ENCODE results near the gene LRRC10.

LRRC10 gene

GRCh38 chr12:69644511-69644910, 33.8 kb upstream of the LRRC10 start:
- Histone ChIP-seq H3K27me3 (ENCODE audit: insufficient read depth, poor library complexity, severe bottlenecking) (no peaks in the 10 kb centered on the region), H3K27ac (replicated peaks) (no peak overlapping the region), H3K4me3 (replicated peaks; ENCODE audit: insufficient read depth, low read length) (no peak overlapping the region)
- no peak for DNase-seq (ENCODE audit: low read depth in 1 of 2, low spot score in 1 of 2)
- TF ChIP-seq REST (IDR thresholded peaks at IDR 0.05; ENCODE audit: insufficient replicate concordance, low read depth): no peak
- no peak for TF ChIP-seq SPI1 (IDR thresholded peaks at IDR 0.05; ENCODE audit: borderline replicate concordance, low read depth)
- TF ChIP-seq, protein P1, sequence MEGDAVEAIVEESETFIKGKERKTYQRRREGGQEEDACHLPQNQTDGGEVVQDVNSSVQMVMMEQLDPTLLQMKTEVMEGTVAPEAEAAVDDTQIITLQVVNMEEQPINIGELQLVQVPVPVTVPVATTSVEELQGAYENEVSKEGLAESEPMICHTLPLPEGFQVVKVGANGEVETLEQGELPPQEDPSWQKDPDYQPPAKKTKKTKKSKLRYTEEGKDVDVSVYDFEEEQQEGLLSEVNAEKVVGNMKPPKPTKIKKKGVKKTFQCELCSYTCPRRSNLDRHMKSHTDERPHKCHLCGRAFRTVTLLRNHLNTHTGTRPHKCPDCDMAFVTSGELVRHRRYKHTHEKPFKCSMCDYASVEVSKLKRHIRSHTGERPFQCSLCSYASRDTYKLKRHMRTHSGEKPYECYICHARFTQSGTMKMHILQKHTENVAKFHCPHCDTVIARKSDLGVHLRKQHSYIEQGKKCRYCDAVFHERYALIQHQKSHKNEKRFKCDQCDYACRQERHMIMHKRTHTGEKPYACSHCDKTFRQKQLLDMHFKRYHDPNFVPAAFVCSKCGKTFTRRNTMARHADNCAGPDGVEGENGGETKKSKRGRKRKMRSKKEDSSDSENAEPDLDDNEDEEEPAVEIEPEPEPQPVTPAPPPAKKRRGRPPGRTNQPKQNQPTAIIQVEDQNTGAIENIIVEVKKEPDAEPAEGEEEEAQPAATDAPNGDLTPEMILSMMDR (IDR thresholded peaks at IDR 0.05; ENCODE audit: insufficient read depth, low read length): no peak
- no peak for TF ChIP-seq POLR2AphosphoS5 (IDR thresholded peaks at IDR 0.05; ENCODE audit: low read depth)
- no peak for TF ChIP-seq GABPA (IDR thresholded peaks at IDR 0.05; ENCODE audit: low read depth)

- no peak for TF ChIP-seq GABPA (IDR thresholded peaks at IDR 0.05; ENCODE audit: low read depth)
- TF ChIP-seq, protein P1 (IDR thresholded peaks at IDR 0.05; ENCODE audit: insufficient read depth, low read length): no peak
- no peak for TF ChIP-seq POLR2AphosphoS5 (IDR thresholded peaks at IDR 0.05; ENCODE audit: low read depth)
- TF ChIP-seq SPI1 (IDR thresholded peaks at IDR 0.05; ENCODE audit: borderline replicate concordance, low read depth): no peak
- no peak for TF ChIP-seq REST (IDR thresholded peaks at IDR 0.05; ENCODE audit: insufficient replicate concordance, low read depth)
- Histone ChIP-seq H3K4me3 (replicated peaks; ENCODE audit: insufficient read depth, low read length) (no peak overlapping the region), H3K27me3 (ENCODE audit: insufficient read depth, poor library complexity, severe bottlenecking) (no peaks in the 10 kb centered on the region), H3K27ac (replicated peaks) (no peak overlapping the region)
- DNase-seq (ENCODE audit: low read depth in 1 of 2, low spot score in 1 of 2): no peak
These were observed 31.8 kb upstream of the LRRC10 start for GRCh38 chr12:69642531-69642930.

GRCh38 chr12:69641546-69641945, 30.8 kb upstream of the LRRC10 start:
- H3K27ac ChIP-seq (replicated peaks): no peak overlapping the region
- DNase-seq (ENCODE audit: low read depth in 1 of 2, low spot score in 1 of 2): no peak
- no peak overlapping the region for H3K4me3 ChIP-seq (replicated peaks; ENCODE audit: insufficient read depth, low read length)
- TF ChIP-seq POLR2AphosphoS5 (IDR thresholded peaks at IDR 0.05; ENCODE audit: low read depth): no peak
- H3K27me3 ChIP-seq (ENCODE audit: insufficient read depth, poor library complexity, severe bottlenecking): no peaks in the 10 kb centered on the region

- DNase-seq (ENCODE audit: low read depth in 1 of 2, low spot score in 1 of 2): peak; percentile 35 to 61
- TF ChIP-seq GABPA (IDR thresholded peaks at IDR 0.05; ENCODE audit: low read depth) (no peak), SPI1 (IDR thresholded peaks at IDR 0.05; ENCODE audit: borderline replicate concordance, low read depth) (peak; percentile 27; the same call in 1 of the 2 replicates)
- TF ChIP-seq, protein P1 (IDR thresholded peaks at IDR 0.05; ENCODE audit: insufficient read depth, low read length): peak; percentile 73
- Histone ChIP-seq H3K27ac (replicated peaks) (no peak overlapping the region), H3K4me3 (replicated peaks; ENCODE audit: insufficient read depth, low read length) (no peak overlapping the region), H3K27me3 (ENCODE audit: insufficient read depth, poor library complexity, severe bottlenecking) (no peaks in the 10 kb centered on the region)
These were observed 28.8 kb upstream of the LRRC10 start for GRCh38 chr12:69639400-69640016.

All from HL-60 (cell line).